Activated naive CD4-positive, alpha-beta T cell treated with anti-CD3 and anti-CD28 coated beads, Interleukin-2, amount 10 ng/mL, durations not matched to agents 7 days and 5 days (primary cell): ENCODE results near the gene DDX24.

Experiments used
- CTCF ChIA-PET: fragments of 350-600 bp; sonication (Branson Sonifier 250); formaldehyde crosslinking; loops from one replicate; lab custom pipeline; 2021; ENCODE audit warnings: antibody characterized with exemption; lab: Charles Lee
- DNase-seq: peaks from one replicate; pipeline ENCODE4 v3.0.0-alpha.2; 2020
- H3K27ac Mint-ChIP-seq: one replicate; pipeline ENCODE4 v1.8.0; 2021; ENCODE audit warnings: mild to moderate bottlenecking, moderate library complexity, mixed read lengths
- H3K27me3 Mint-ChIP-seq: one replicate; pipeline ENCODE4 v1.8.0; 2021; ENCODE audit warnings: mild to moderate bottlenecking, mixed read lengths
- H3K36me3 Mint-ChIP-seq: one replicate; pipeline ENCODE4 v1.8.0; 2021; ENCODE audit warnings: mixed read lengths
- H3K4me1 Mint-ChIP-seq: one replicate; pipeline ENCODE4 v1.8.0; 2021; ENCODE audit warnings: mixed read lengths
- H3K4me3 Mint-ChIP-seq: one replicate; pipeline ENCODE4 v1.8.0; 2021; ENCODE audit warnings: mild to moderate bottlenecking, moderate library complexity, mixed read lengths
- H3K9me3 Mint-ChIP-seq: one replicate; pipeline ENCODE4 v1.8.0; 2021; ENCODE audit warnings: mixed read lengths

DDX24 gene

DNA sequence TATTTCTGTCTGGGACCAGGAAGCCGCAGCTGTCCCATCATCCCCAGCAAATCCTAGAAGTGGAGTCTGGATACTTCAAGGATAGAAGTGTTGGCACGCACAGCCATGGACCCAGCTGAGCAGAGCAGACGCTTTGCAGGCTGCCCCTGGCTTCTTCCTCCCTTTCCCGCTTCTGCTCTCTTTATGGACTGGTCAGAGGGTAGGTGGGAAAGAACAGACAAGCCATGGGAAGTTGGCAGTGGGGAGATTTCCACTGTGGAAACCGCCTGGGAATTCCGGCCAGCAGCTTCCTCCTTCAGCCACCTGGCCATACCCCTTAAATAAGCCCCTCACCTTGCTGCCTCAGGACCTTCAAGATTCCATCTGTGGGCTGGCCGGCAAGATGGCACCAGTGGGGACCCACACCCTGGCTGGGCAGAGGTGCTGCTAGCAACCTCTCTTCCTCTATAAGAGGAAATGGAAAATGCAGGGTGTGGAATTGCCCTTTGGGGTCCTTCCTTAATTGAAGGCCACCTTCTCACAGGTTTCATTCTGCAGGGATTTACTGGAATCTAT is 34.2 kb downstream of the DDX24 start:
- CTCF ChIA-PET, result interaction anchor here (2.4 to 8.0 kb wide), 2 partner anchors 10 to 91 kb away, joined by 10 to 50 read pairs; no protein-coding TSS in a partner anchor

GRCh38 chr14:94045563-94046345 is 35.2 kb downstream of the DDX24 start:
- Mint-ChIP-seq H3K27me3 (no peaks in the 10 kb centered on the region), H3K36me3 (peaks cover 31% of the 10 kb centered on the region), H3K27ac (no peak overlapping the region), H3K4me3 (no peak overlapping the region), H3K9me3 (no peaks in the 10 kb centered on the region), H3K4me1 (no peaks in the 10 kb centered on the region)
- no peak for DNase-seq
- CTCF ChIA-PET, result interaction anchor here (0.8 to 2.4 kb wide), 3 partner anchors 9 to 106 kb away, joined by 3 to 10 read pairs (median 3); no protein-coding TSS in a partner anchor

More for the DNA sequence above, 34.2 kb downstream of the DDX24 start:
- Mint-ChIP-seq H3K4me3 (no peak overlapping the region), H3K9me3 (no peaks in the 10 kb centered on the region), H3K27me3 (no peaks in the 10 kb centered on the region), H3K27ac (no peak overlapping the region), H3K36me3 (peaks cover 41% of the 10 kb centered on the region), H3K4me1 (no peaks in the 10 kb centered on the region)
- no peak for DNase-seq

DNA sequence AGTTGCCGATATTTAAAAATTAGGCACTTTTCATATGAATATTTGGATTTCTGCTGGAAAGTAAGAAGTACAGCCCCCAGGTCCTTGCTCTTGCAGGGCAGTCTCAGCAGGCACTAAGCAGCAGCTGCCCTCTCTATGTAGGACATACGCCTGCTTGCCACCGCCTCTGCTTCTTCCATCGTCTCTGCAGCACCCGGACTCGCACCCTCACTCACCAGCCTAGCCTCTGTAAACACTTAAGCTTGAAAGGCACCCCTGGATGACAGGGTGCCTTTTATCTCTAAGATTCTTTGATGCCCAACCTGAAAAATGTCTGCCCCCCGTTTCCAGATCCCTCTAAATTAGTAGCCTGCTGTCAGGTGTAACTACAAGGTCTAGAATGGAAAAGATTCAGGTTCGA is 35.9 kb downstream of the DDX24 start:
- Mint-ChIP-seq H3K36me3 (peaks cover 25% of the 10 kb centered on the region), H3K4me1 (no peaks in the 10 kb centered on the region), H3K27me3 (no peaks in the 10 kb centered on the region), H3K27ac (no peak overlapping the region), H3K9me3 (no peaks in the 10 kb centered on the region), H3K4me3 (no peak overlapping the region)
- DNase-seq, result no peak
- CTCF ChIA-PET, result interaction anchor here (0.8 to 2.4 kb wide), 3 partner anchors 8 to 105 kb away, joined by 3 to 10 read pairs (median 3); no protein-coding TSS in a partner anchor

DNA sequence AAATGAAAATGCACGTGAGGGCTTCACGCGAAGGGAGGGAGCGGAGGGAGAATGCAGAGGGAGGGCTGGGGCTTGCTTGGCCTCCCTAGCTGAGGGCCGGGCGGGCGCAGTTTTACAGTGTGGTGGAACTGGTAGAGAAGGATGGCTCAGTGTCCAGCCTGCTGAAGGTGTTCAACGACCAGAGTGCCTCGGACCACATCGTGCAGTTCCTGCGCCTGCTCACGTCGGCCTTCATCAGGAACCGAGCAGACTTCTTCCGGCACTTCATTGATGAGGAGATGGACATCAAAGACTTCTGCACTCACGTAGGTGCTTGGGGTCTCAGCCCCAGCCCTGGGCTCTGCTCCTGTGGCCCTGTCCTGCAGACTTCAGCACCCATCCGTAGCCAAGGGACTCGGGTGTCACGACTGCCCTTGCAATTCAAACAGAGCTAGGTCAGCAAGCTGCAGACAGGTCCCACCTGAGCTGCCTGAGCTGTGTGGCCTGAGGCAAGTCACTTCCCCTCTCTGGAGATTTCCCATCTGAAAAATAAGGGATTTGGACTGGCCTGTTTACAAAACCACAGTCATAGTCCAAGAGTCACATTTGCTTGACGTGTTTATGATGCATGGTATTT is 36.4 kb downstream of the DDX24 start:
- no peak overlapping the region for H3K27ac Mint-ChIP-seq
- no peaks in the 10 kb centered on the region for H3K4me1 Mint-ChIP-seq
- peaks cover 22% of the 10 kb centered on the region for H3K36me3 Mint-ChIP-seq
- no peaks in the 10 kb centered on the region for H3K27me3 Mint-ChIP-seq
- H3K4me3 Mint-ChIP-seq, result no peak overlapping the region
- H3K9me3 Mint-ChIP-seq, result no peaks in the 10 kb centered on the region
- CTCF ChIA-PET, result interaction anchor here (0.8 to 1.5 kb wide), 2 partner anchors 17 to 105 kb away, joined by 3 read pairs; no protein-coding TSS in a partner anchor
- DNase-seq, result no peak

DNA sequence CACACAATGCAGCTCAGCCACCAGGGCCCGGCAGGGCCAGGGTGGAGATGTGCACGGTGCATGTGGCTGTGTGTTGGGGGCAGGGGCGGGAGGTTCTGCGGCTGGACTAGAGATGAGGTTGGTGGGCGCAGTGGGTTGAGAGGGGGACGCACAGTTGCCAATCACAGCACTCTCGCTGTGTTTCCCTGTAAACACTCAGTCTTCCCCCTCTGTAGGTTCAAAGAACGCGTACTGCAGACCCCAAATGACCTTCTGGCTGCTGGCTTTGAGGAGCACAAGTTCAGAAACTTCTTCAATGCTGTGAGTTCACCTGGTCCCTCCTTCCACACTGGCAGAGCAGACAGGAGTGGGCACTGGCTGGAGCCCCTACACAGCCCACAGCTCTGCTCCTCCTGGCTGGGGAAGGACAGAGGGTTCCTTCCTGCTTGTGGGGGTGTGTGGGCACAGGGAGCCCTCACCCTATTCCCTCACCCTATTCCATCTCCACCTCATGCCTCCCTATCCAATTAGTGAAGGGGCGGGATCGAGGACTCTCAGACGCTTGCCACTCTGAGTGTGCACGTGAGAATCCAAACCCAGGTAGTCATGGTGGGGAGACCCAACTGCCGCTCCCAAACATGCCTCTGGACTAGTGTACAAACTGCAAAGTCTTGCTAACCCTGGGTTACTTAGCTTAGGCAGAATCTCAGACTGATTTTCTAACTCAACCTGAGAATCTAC is 37.1 kb downstream of the DDX24 start:
- H3K36me3 Mint-ChIP-seq, result peaks cover 22% of the 10 kb centered on the region
- CTCF ChIA-PET, result no interaction called here
- DNase-seq, result no peak
- H3K9me3 Mint-ChIP-seq, result no peaks in the 10 kb centered on the region
- no peaks in the 10 kb centered on the region for H3K27me3 Mint-ChIP-seq
- H3K4me1 Mint-ChIP-seq, result no peaks in the 10 kb centered on the region
- no peak overlapping the region for H3K4me3 Mint-ChIP-seq
- no peak overlapping the region for H3K27ac Mint-ChIP-seq

GRCh38 chr14:94043111-94043755 is 37.8 kb downstream of the DDX24 start:
- peaks cover 18% of the 10 kb centered on the region for H3K36me3 Mint-ChIP-seq
- no peaks in the 10 kb centered on the region for H3K9me3 Mint-ChIP-seq
- H3K27me3 Mint-ChIP-seq, result no peaks in the 10 kb centered on the region
- H3K27ac Mint-ChIP-seq, result no peak overlapping the region
- H3K4me1 Mint-ChIP-seq, result no peaks in the 10 kb centered on the region
- no peak overlapping the region for H3K4me3 Mint-ChIP-seq
- no peak for DNase-seq
- CTCF ChIA-PET, result no interaction called here

- no peak overlapping the region for H3K4me3 Mint-ChIP-seq
- no peaks in the 10 kb centered on the region for H3K9me3 Mint-ChIP-seq
- peaks cover 12% of the 10 kb centered on the region for H3K36me3 Mint-ChIP-seq
- CTCF ChIA-PET, result no interaction called here
- no peaks in the 10 kb centered on the region for H3K27me3 Mint-ChIP-seq
- DNase-seq, result no peak
- no peak overlapping the region for H3K27ac Mint-ChIP-seq
- no peaks in the 10 kb centered on the region for H3K4me1 Mint-ChIP-seq
Measured at GRCh38 chr14:94042433-94043091, 38.4 kb downstream of the DDX24 start.

DNA sequence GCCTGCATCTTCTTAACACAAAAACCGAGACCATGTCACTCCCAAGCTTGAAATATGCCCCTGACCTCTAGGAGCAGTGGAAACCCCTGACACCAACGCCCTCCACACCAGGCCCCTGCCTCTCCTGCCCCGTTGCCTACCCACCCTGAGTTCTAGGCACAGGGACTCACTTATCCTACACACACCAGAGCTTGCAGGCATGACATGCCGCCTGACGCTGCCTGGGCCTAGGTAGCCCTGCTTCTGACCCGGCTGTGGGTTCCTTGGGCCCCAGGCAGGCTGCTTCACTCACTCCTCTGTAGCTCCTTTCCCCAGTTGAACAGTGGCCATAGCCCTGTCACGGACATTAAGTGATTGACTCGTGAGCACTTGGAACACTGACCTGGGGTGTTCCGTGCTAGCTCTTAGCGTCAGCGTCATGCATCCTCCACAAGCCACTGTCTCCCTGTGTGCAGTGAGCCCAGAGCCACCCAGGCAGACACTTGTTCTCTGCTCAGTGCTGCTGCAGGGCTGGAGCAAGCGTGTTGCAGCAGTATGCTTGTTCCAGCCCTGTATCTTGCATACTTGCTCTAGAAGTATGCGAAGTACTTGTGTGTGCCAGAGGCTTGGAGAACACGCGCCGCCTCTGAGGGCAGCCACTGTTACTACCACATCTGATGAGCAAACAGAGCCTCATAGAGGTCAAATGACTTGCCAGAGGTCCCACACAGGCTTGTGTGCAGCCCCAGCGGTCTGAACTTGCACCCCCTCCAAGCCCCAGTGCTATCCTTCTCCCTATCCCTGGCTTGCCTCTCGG is 39.3 kb downstream of the DDX24 start:
- Mint-ChIP-seq H3K4me3 (no peak overlapping the region), H3K4me1 (peaks cover 2% of the 10 kb centered on the region), H3K9me3 (no peaks in the 10 kb centered on the region), H3K36me3 (peaks cover 10% of the 10 kb centered on the region), H3K27me3 (peaks cover under 1% of the 10 kb centered on the region), H3K27ac (no peak overlapping the region)
- no peak for DNase-seq
- CTCF ChIA-PET, result no interaction called here

GRCh38 chr14:94040796-94041195 is 40.2 kb downstream of the DDX24 start:
- H3K27me3 Mint-ChIP-seq, result peaks cover 6% of the 10 kb centered on the region
- DNase-seq, result no peak
- CTCF ChIA-PET, result no interaction called here
- no peak overlapping the region for H3K4me3 Mint-ChIP-seq
- peaks cover 5% of the 10 kb centered on the region for H3K4me1 Mint-ChIP-seq
- no peaks in the 10 kb centered on the region for H3K9me3 Mint-ChIP-seq
- peak overlapping the region; percentile 63 for H3K27ac Mint-ChIP-seq
- peaks cover 8% of the 10 kb centered on the region for H3K36me3 Mint-ChIP-seq

GRCh38 chr14:94040247-94040646 is 40.8 kb downstream of the DDX24 start:
- H3K4me3 Mint-ChIP-seq, result no peak overlapping the region
- peaks cover 5% of the 10 kb centered on the region for H3K4me1 Mint-ChIP-seq
- H3K36me3 Mint-ChIP-seq, result peaks cover 3% of the 10 kb centered on the region
- no peaks in the 10 kb centered on the region for H3K9me3 Mint-ChIP-seq
- peak overlapping the region; percentile 63 for H3K27ac Mint-ChIP-seq
- CTCF ChIA-PET, result interaction anchor here (9.1 kb wide), 1 partner anchor 100 kb away, joined by 153 read pairs; no protein-coding TSS in a partner anchor
- H3K27me3 Mint-ChIP-seq, result peaks cover 10% of the 10 kb centered on the region
- no peak for DNase-seq

DNA sequence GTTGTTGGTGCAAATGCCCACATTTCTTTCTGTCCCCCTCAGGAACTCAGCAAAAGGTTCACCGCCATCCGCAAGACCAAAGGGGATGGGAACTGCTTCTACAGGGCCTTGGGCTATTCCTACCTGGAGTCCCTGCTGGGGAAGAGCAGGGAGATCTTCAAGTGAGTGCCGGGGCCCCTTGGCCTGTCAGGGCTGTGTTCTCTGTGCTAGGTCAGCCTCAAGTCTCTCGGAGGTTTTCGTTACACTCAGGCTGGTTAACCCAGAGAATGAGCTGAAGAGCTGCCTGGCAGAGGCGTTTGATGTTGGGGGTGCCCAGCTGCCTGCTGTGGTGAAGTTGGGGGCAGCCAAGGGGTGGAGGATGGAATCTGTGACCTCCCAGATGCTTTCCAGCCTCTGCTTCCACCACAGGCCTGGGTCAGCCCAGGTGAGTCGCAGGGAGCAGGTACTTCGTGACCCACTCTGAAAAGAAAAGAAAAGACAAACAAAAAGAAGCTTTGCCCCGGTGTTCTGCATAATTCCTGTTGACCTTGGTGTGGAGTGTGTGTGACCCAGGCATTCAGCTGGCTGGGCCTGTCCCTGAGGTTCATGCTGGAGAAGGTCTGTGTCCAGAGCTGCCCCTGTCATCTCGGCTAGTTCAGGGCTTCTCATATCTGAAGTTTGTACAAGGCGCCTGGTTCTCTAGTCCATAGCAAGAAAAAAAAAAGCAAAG is 41.9 kb downstream of the DDX24 start:
- H3K27ac Mint-ChIP-seq, result no peak overlapping the region
- no peaks in the 10 kb centered on the region for H3K9me3 Mint-ChIP-seq
- CTCF ChIA-PET, result interaction anchor here (0.7 to 9.1 kb wide), 4 partner anchors 19 to 101 kb away, joined by 3 to 153 read pairs (median 45); partner anchors contain the start of gene IFI27L2
- H3K4me1 Mint-ChIP-seq, result peaks cover 5% of the 10 kb centered on the region
- H3K4me3 Mint-ChIP-seq, result no peak overlapping the region
- no peaks in the 10 kb centered on the region for H3K36me3 Mint-ChIP-seq
- peaks cover 10% of the 10 kb centered on the region for H3K27me3 Mint-ChIP-seq
- no peak for DNase-seq

- no peak overlapping the region for H3K27ac Mint-ChIP-seq
Measured at GRCh38 chr14:94038510-94038909, 42.5 kb downstream of the DDX24 start.

More at GRCh38 chr14:94038510-94038909, 42.5 kb downstream of the DDX24 start:
- CTCF ChIA-PET, result interaction anchor here (3.7 to 9.1 kb wide), 5 partner anchors 8 to 101 kb away, joined by 10 to 153 read pairs (median 39); partner anchors contain the start of gene IFI27L2
- H3K36me3 Mint-ChIP-seq, result no peaks in the 10 kb centered on the region
- peaks cover 5% of the 10 kb centered on the region for H3K4me1 Mint-ChIP-seq
- H3K9me3 Mint-ChIP-seq, result no peaks in the 10 kb centered on the region
- peaks cover 10% of the 10 kb centered on the region for H3K27me3 Mint-ChIP-seq
- DNase-seq, result no peak
- no peak overlapping the region for H3K4me3 Mint-ChIP-seq
